GM12892 (cell line): ENCODE results near the gene VOPP1.

Experiments used
- DNase-seq: peaks from one replicate; pipeline ENCODE4 v3.0.0; 2011; ENCODE audit not compliant: insufficient read length
- FAIRE-seq: peaks from 2 replicates; lab custom pipeline; 2011; peaks lifted over from hg19 to GRCh38; lab: Jason Lieb, UNC
- POLR2A ChIP-seq: IDR thresholded peaks from 2 replicates; pipeline ENCODE4 v1.6.1; 2011; ENCODE audit warnings: low read depth, low read length, control low read depth
- POLR2AphosphoS5 ChIP-seq: IDR thresholded peaks from 2 replicates; pipeline ENCODE4 v1.6.1; 2011; ENCODE audit warnings: low read depth, low read length, control low read depth
- TAF1 ChIP-seq: IDR thresholded peaks from 2 replicates; pipeline ENCODE4 v1.6.1; 2011; ENCODE audit warnings: low read depth, mild to moderate bottlenecking, control low read depth, low read length, borderline replicate concordance

The VOPP1 gene

DNA sequence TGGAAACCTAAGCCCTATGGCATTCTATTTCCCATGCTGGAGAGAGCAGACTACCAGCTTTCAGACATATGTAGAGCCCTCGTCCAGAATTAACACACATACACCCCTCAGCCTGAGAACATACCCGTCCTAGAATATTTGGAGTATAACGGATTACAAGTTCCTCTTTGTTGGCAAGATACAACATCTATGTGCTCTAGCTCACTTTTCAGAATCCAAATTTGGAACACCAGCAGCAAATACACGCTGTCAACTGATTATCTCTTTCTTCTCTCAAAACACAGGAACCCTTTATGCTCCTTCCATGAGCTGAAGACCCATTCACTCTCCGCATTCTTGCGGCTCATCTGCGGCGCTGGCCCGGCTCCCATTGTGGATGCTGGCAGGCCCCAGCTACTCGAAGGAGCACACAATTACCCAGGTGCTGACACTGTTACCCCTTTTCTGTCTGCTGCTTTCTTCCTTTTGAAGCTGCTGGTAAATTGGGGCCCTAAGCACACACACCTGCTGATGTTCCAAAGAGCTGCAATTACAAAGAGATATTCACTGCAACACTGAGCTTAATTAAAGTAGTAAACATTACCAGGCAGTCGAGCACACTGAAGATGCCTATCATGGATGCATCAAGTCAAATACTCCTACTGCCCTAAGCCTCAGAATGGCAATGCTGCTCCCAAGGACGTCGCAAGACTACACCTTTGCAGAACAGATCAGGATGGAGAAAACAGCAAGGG, 70.0 kb downstream of the VOPP1 start:
- FAIRE-seq (peak; percentile 66), DNase-seq (no peak)
- TF ChIP-seq POLR2AphosphoS5 (no peak), TAF1 (no peak), POLR2A (no peak)

DNA sequence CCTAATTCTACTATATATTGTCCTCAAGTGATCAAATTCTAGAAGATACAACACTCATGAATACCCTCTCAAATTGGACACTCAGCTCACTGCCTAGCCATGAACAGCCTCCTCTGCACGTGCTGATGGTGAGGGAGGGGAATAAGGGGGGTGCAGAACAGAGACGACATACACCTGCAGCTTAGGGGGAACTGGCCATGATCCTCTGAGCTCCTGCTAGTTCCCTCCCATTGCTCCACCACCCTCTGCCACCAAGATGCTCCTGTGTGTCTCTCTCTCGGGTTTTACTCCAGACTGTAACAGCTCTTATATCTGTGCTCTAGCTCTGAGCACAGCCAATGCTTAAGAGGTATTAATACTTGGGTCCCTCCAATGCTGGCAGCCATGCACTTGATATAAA, 70.7 kb downstream of the VOPP1 start:
- DNase-seq (no peak), FAIRE-seq (no peak)
- no peak for TF ChIP-seq TAF1
- peak; percentile 1; the same call in 1 of the 2 replicates for TF ChIP-seq POLR2AphosphoS5

- DNase-seq = no peak
- no peak for FAIRE-seq
- TF ChIP-seq POLR2AphosphoS5 (peak; percentile 13; the same call in 1 of the 2 replicates), POLR2A (no peak)
Observed at GRCh38 chr7:55500117-55500756, 72.1 kb downstream of the VOPP1 start.

DNA sequence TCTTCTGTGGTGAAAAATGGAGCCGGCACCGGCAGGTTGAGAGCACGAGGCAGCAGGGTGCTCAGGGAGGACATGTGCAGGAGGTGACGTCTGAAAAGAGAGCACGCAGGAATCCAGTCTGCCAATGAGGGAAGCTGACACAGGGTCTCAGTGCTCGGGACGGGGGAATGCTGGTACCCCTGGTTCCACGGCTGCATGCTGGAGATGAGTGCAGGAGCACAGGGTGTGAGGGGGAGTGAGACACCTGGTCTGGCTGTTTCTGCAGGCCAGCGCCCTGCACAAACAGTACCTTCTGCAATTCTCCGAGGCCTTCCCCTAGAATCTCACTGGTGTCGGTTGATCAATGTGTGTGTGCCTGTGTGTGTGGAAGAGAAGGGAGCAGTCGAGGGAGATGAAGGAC, 72.7 kb downstream of the VOPP1 start:
- FAIRE-seq (no peak), DNase-seq (no peak)
- TF ChIP-seq POLR2A (peak; percentile 49), POLR2AphosphoS5 (no peak)

GRCh38 chr7:55498770-55499169, 73.5 kb downstream of the VOPP1 start:
- FAIRE-seq (no peak), DNase-seq (no peak)
- TF ChIP-seq TAF1 = no peak
- TF ChIP-seq POLR2AphosphoS5 = no peak
- TF ChIP-seq POLR2A = no peak

DNA sequence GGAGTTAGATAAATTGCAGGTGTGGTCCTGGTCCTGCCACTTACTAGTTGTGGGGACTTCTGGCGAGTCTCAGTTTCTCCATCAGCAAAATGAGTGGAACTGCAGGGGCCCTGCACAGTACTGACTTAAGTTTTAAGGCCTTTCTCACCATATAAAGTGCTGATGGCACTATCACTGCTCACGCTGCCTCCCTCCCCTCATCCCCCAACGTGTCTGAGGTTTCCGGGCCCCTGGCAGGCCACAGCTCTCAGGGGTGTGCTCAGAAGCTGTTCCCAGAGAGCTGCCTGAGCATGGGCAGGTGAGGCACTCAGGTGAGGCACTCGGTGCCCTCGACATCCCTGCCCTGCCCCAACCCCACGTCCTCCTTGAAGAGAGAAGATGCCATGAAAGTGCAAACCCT, 74.2 kb downstream of the VOPP1 start:
- FAIRE-seq = no peak
- TF ChIP-seq TAF1 (no peak), POLR2A (no peak), POLR2AphosphoS5 (no peak)
- no peak for DNase-seq

DNA sequence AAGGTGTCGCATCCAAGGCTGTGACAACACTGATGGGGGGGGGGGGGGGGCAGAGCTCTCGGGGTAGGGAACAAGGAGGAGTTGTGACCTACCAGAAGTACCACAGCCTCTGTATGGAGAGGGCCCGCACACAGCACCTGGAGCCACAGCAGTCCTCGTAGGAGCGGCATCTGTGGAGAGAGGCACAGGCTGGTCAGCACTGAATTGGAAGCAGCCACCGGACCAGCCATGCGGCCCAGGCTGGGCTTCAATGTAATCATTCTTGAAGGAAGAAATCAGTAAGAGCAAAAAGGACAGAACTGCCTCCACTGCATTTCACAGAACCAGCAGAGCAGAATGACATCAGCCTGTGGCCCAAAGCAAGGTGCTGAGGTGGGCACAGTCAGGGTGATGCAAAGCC, 74.8 kb downstream of the VOPP1 start:
- no peak for TF ChIP-seq TAF1
- no peak for TF ChIP-seq POLR2A
- no peak for TF ChIP-seq POLR2AphosphoS5
- DNase-seq = no peak
- no peak for FAIRE-seq

- no peak for DNase-seq
- TF ChIP-seq TAF1 (no peak), POLR2A (no peak), POLR2AphosphoS5 (no peak)
- no peak for FAIRE-seq
Observed at GRCh38 chr7:55496906-55497305, 75.4 kb downstream of the VOPP1 start.

- FAIRE-seq = no peak
- TF ChIP-seq TAF1 = no peak
- no peak for TF ChIP-seq POLR2A
- no peak for TF ChIP-seq POLR2AphosphoS5
Observed at GRCh38 chr7:55494951-55495350, 77.4 kb downstream of the VOPP1 start.

DNA sequence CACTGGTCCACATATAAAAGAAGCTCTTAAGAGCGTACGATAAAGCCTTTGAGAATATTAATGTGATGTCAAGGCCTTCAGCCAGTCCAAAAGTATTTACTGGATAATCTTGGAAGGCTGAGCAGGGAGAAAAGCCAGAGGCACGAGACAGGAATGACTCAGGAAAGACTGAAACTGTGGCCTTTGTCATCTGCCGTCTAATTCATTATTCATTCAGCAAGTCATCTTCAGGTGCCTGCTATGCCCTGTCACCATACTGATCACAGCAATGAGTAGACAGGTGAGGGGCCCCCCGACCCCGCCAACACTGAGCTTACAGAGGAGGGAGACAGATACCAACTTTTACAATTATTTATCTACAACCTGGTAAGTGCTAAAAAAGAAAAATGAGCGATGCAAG, 78.9 kb downstream of the VOPP1 start:
- FAIRE-seq = no peak
- TF ChIP-seq POLR2AphosphoS5 = no peak
- TF ChIP-seq TAF1 = no peak
- TF ChIP-seq POLR2A = no peak
- no peak for DNase-seq

More at GRCh38 chr7:55494951-55495350, 77.4 kb downstream of the VOPP1 start:
- DNase-seq = no peak

DNA sequence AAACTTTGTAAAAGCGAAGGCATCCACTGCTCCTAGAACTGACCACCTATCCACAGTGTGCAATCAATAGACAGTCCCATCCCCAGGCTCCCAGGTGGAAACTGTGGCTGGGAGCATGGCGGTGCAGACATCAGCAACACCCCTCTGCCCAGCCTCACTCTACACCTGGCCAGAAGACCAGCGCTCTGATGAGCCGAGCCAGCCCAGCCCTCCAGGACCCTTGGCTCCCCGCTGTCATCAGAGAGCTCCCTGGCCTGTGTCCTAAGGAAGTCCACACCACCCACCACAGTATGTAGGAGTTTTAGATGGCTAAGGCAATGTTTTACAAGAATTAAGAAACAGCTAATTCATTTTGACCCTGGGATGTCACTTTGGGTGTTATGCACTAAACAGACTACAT, 81.0 kb downstream of the VOPP1 start:
- FAIRE-seq (no peak), DNase-seq (no peak)
- TF ChIP-seq POLR2A (no peak), TAF1 (no peak), POLR2AphosphoS5 (no peak)

DNA sequence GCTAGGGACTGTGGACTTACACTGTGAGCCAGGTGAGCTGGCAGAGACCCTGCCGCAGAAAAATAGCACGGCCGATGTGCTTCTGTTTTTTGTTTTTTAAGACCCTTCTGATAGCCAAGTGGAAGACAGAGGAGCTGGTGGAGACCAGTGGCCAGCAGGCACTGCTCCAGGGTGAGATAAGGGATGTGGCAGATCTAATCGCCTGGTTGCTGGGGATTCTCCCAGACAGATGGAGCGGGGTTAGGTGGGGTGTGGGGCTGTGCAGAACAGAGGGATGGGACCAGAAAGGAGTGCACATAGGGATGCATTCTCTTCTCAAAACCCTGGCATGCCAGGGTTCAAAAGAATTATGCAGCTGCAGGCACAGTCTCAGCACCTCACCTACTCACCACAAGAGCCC, 82.2 kb downstream of the VOPP1 start:
- DNase-seq (no peak), FAIRE-seq (no peak)
- TF ChIP-seq TAF1 (no peak), POLR2A (no peak), POLR2AphosphoS5 (no peak)

- TF ChIP-seq POLR2A (no peak), TAF1 (no peak), POLR2AphosphoS5 (no peak)
Observed at GRCh38 chr7:55489552-55489951, 82.8 kb downstream of the VOPP1 start.

More at GRCh38 chr7:55489552-55489951, 82.8 kb downstream of the VOPP1 start:
- DNase-seq (no peak), FAIRE-seq (no peak)
